HepG2 (cell line): ENCODE measurements around the gene PPP6R2.

Experiments used
- AKAP8 ChIP-seq: sonication (generic); formaldehyde crosslinking; IDR thresholded peaks from 2 replicates; pipeline ENCODE4 v1.5.1; 2020; ENCODE audit warnings: mild to moderate bottlenecking, missing genetic modification reagents
- CHD2 ChIP-seq: IDR thresholded peaks from 2 replicates; pipeline ENCODE4 v1.6.1; 2011; ENCODE audit warnings: low read depth, low read length, improper control_type of control experiment
- EP300 ChIP-seq, 3 experiments: sonication (generic) in 1 of 3; formaldehyde crosslinking in 1 of 3; IDR thresholded peaks; 2 replicates each; pipeline versions ENCODE4 v1.5.1 to v1.6.1; 2011 to 2020; ENCODE audit warnings: low read depth in 2 of 3, low read length in 2 of 3, borderline replicate concordance in 1 of 3, improper control_type of control experiment in 1 of 3, mild to moderate bottlenecking in 1 of 3, missing genetic modification reagents in 1 of 3, moderate library complexity in 1 of 3
- EZH2 ChIP-seq: conservative IDR thresholded peaks from 2 replicates; pipeline ENCODE4 v1.6.1; 2012; ENCODE audit warnings: mild to moderate bottlenecking, low read depth, low read length, moderate library complexity
- MAFK ChIP-seq, 2 experiments: IDR thresholded peaks in 1 of 2; conservative IDR thresholded peaks in 1 of 2; 2 replicates each; pipeline ENCODE4 v1.6.1; 2011; ENCODE audit warnings: improper control_type of control experiment in 2 of 2, low read length in 2 of 2
- NFKB2 ChIP-seq: sonication (generic); formaldehyde crosslinking; IDR thresholded peaks from 2 replicates; pipeline ENCODE4 v1.4.0; 2020; ENCODE audit warnings: missing genetic modification reagents, borderline replicate concordance
- NFYB ChIP-seq: sonication (generic); formaldehyde crosslinking; IDR thresholded peaks from 2 replicates; pipeline ENCODE4 v1.4.0; 2020; ENCODE audit warnings: missing genetic modification reagents
- POLR2A ChIP-seq, 2 experiments: IDR thresholded peaks; 2 replicates each; pipeline ENCODE4 v1.6.1; 2011; ENCODE audit warnings: low read depth in 2 of 2, low read length in 2 of 2, mild to moderate bottlenecking in 1 of 2, moderate library complexity in 1 of 2; ENCODE audit not compliant: insufficient read depth in 1 of 2
- RBFOX2 ChIP-seq: fragments of 200-400 bp; formaldehyde crosslinking; IDR thresholded peaks from 2 replicates; pipeline ENCODE4 v1.6.1; 2017; ENCODE audit warnings: low read depth, mild to moderate bottlenecking, low read length
- ZNF501 ChIP-seq: sonication (generic); formaldehyde crosslinking; IDR thresholded peaks from 2 replicates; pipeline ENCODE4 v1.5.1; 2020; ENCODE audit warnings: mild to moderate bottlenecking, moderate library complexity, missing genetic modification reagents
- TF ChIP-seq, protein P1 (sequence below): sonication (generic); formaldehyde crosslinking; IDR thresholded peaks from 2 replicates; pipeline ENCODE4 v1.4.0; 2020; ENCODE audit warnings: missing genetic modification reagents
- TF ChIP-seq, protein P2 (sequence below): sonication (generic); formaldehyde crosslinking; IDR thresholded peaks from 2 replicates; pipeline ENCODE4 v1.4.0; 2020; ENCODE audit warnings: mild to moderate bottlenecking, missing genetic modification reagents
- TF ChIP-seq, protein P3 (sequence below): sonication (generic); formaldehyde crosslinking; IDR thresholded peaks from 2 replicates; pipeline ENCODE4 v1.4.0; 2020; ENCODE audit warnings: mild to moderate bottlenecking, missing genetic modification reagents
- TF ChIP-seq, protein P4 (sequence below): sonication (generic); formaldehyde crosslinking; IDR thresholded peaks from 2 replicates; pipeline ENCODE4 v1.5.0; 2020; ENCODE audit warnings: mild to moderate bottlenecking, missing genetic modification reagents, moderate library complexity

DNA sequence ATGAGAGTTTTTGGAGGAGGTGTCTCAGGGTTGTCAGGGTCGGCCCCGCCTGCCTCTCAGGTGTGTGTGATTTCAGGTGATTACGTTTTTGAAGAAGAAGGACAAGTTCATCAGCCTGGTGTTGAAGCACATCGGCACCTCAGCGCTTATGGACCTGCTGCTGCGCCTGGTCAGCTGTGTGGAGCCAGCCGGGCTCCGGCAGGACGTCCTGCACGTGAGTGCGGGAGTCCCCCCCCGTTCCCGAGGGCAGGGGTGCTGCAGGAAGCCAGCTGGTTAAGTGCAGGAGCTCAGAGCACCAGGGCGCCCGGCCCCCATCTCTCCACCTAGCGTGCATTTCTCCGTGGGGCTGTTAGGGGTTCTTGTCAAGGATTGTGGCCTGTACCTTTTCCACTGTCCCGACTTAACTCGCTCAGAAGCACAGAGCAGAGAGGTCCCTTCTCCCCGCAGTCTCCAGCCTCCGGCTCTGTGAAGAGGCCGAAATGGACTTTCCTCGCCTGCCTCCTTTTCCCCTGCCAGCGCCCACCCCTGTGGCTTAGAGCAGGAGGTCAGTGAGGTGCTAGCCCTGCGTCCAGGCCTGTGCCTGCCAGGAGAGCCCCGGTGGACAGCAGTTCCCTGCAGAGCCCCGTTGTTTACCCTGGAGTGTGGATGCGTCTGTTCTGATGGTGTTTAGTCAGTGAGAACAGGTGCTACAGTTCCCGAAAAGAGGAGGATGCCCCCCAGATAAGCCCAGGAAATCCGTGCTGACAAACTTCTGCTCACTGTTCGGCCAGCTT, 71.5 kb downstream of the PPP6R2 start:
- TF ChIP-seq, protein P1, sequence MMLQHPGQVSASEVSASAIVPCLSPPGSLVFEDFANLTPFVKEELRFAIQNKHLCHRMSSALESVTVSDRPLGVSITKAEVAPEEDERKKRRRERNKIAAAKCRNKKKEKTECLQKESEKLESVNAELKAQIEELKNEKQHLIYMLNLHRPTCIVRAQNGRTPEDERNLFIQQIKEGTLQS, result no peak
- TF ChIP-seq MAFK (conservative IDR thresholded peaks at IDR 0.05 in 1 of 2, IDR thresholded peaks at IDR 0.05 in 1 of 2; ENCODE audit: low read length in 2 of 2), result no peak
- no peak for TF ChIP-seq AKAP8
- TF ChIP-seq ZNF501 (CRISPR knock-in tag), result no peak
- no peak for TF ChIP-seq CHD2
- no peak for TF ChIP-seq RBFOX2
- TF ChIP-seq, protein P2, sequence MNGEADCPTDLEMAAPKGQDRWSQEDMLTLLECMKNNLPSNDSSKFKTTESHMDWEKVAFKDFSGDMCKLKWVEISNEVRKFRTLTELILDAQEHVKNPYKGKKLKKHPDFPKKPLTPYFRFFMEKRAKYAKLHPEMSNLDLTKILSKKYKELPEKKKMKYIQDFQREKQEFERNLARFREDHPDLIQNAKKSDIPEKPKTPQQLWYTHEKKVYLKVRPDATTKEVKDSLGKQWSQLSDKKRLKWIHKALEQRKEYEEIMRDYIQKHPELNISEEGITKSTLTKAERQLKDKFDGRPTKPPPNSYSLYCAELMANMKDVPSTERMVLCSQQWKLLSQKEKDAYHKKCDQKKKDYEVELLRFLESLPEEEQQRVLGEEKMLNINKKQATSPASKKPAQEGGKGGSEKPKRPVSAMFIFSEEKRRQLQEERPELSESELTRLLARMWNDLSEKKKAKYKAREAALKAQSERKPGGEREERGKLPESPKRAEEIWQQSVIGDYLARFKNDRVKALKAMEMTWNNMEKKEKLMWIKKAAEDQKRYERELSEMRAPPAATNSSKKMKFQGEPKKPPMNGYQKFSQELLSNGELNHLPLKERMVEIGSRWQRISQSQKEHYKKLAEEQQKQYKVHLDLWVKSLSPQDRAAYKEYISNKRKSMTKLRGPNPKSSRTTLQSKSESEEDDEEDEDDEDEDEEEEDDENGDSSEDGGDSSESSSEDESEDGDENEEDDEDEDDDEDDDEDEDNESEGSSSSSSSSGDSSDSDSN (CRISPR knock-in tag), result no peak
- TF ChIP-seq, protein P3, sequence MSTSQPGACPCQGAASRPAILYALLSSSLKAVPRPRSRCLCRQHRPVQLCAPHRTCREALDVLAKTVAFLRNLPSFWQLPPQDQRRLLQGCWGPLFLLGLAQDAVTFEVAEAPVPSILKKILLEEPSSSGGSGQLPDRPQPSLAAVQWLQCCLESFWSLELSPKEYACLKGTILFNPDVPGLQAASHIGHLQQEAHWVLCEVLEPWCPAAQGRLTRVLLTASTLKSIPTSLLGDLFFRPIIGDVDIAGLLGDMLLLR (CRISPR knock-in tag), result no peak
- no peak for TF ChIP-seq NFYB (CRISPR knock-in tag)
- TF ChIP-seq POLR2A (IDR thresholded peaks at IDR 0.05; ENCODE audit: insufficient read depth in 1 of 2, low read depth in 2 of 2, low read length in 2 of 2), result no peak
- TF ChIP-seq NFKB2 (CRISPR knock-in tag), result no peak
- TF ChIP-seq EZH2, result no peak
- TF ChIP-seq EP300 (IDR thresholded peaks at IDR 0.05; ENCODE audit: low read depth in 2 of 2, low read length in 2 of 2), result no peak
- no peak for TF ChIP-seq EP300 (CRISPR knock-in tag; IDR thresholded peaks at IDR 0.05; ENCODE audit: borderline replicate concordance)
- TF ChIP-seq, protein P4, sequence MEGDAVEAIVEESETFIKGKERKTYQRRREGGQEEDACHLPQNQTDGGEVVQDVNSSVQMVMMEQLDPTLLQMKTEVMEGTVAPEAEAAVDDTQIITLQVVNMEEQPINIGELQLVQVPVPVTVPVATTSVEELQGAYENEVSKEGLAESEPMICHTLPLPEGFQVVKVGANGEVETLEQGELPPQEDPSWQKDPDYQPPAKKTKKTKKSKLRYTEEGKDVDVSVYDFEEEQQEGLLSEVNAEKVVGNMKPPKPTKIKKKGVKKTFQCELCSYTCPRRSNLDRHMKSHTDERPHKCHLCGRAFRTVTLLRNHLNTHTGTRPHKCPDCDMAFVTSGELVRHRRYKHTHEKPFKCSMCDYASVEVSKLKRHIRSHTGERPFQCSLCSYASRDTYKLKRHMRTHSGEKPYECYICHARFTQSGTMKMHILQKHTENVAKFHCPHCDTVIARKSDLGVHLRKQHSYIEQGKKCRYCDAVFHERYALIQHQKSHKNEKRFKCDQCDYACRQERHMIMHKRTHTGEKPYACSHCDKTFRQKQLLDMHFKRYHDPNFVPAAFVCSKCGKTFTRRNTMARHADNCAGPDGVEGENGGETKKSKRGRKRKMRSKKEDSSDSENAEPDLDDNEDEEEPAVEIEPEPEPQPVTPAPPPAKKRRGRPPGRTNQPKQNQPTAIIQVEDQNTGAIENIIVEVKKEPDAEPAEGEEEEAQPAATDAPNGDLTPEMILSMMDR (CRISPR knock-in tag), result no peak
